SK-N-SH (cell line): Measurements from ENCODE around the gene SNX6. TPM values are rescaled to one million over a fixed set of nuclear protein-coding genes. Genes with fewer than 3 reads are reported as not detected.

Source experiments
- CTCF ChIA-PET: fragments of 300-600, 350-600 bp; formaldehyde crosslinking; extraction: SDS; loops from one replicate; lab custom pipeline; 2021; lab: Yijun Ruan, JAX
- POLR2A ChIA-PET: fragments of 350-600 bp; sonication (Branson Sonifier 250); formaldehyde crosslinking; extraction: SDS; loops from one replicate; lab custom pipeline; 2020; ENCODE audit warnings: antibody characterized with exemption, inconsistent platforms; lab: Yijun Ruan, JAX
- DNase-seq: peaks from one replicate; pipeline ENCODE4 v3.0.0; 2012
- H2AFZ ChIP-seq: fragments of 200-600 bp; sonication (generic); 2 replicates; pipeline ENCODE4 v1.8.1; 2016; ENCODE audit warnings: antibody characterized with exemption, mild to moderate bottlenecking, low read depth
- H3F3A ChIP-seq: fragments of 200-600 bp; sonication (generic); replicated peaks from 2 replicates; pipeline ENCODE3; 2016; ENCODE audit warnings: antibody characterized with exemption, mild to moderate bottlenecking; ENCODE audit not compliant: insufficient read depth
- H3K27ac ChIP-seq, 2 experiments: fragments of 200-500 bp in 1 of 2; fragments of 200-600 bp in 1 of 2; sonication (Bioruptor generic) in 1 of 2; sonication (generic), shearing (Covaris generic) in 1 of 2; 2 replicates each; pipeline versions ENCODE4 v1.5.1 to v1.6.1; 2014 to 2016; ENCODE audit warnings: low read depth in 2 of 2, inconsistent platforms in 1 of 2, low read length in 1 of 2, mild to moderate bottlenecking in 1 of 2, mixed read lengths in 1 of 2
- H3K27me3 ChIP-seq: fragments of 200-600 bp; sonication (generic), shearing (Covaris generic); 2 replicates; pipeline ENCODE4 v1.6.1; 2016; ENCODE audit warnings: mixed run types; ENCODE audit not compliant: insufficient read depth
- H3K36me3 ChIP-seq, 2 experiments: fragments of 200-500 bp in 1 of 2; fragments of 200-600 bp in 1 of 2; sonication (Bioruptor generic) in 1 of 2; sonication (generic) in 1 of 2; replicated peaks in 1 of 2; 2 replicates each; pipeline versions ENCODE3 to v1.5.1; 2014 to 2016; ENCODE audit warnings: low read length in 1 of 2, mild to moderate bottlenecking in 1 of 2; ENCODE audit not compliant: insufficient read depth in 2 of 2, control insufficient read depth in 1 of 2
- H3K4me1 ChIP-seq, 2 experiments: fragments of 200-500 bp in 1 of 2; fragments of 200-600 bp in 1 of 2; sonication (Bioruptor generic) in 1 of 2; sonication (generic), shearing (Covaris generic) in 1 of 2; 2 replicates each; pipeline versions ENCODE4 v1.5.1 to v1.6.1; 2014 to 2016; ENCODE audit warnings: low read depth in 1 of 2, low read length in 1 of 2, mixed run types in 1 of 2; ENCODE audit not compliant: insufficient read depth in 2 of 2, control insufficient read depth in 1 of 2
- H3K4me2 ChIP-seq: fragments of 200-600 bp; sonication (generic), shearing (Covaris generic); 2 replicates; pipeline ENCODE4 v1.6.1; 2017; ENCODE audit warnings: mixed run types
- H3K4me3 ChIP-seq, 2 experiments: fragments of 200-500 bp in 1 of 2; fragments of 200-600 bp in 1 of 2; sonication (Bioruptor generic) in 1 of 2; sonication (generic), shearing (Covaris generic) in 1 of 2; 2 replicates each; pipeline versions ENCODE4 v1.5.1 to v1.8.1; 2014 to 2016; ENCODE audit warnings: low read depth in 2 of 2, inconsistent platforms in 1 of 2, low read length in 1 of 2, mild to moderate bottlenecking in 1 of 2, mixed read lengths in 1 of 2, moderate library complexity in 1 of 2
- H3K79me2 ChIP-seq: fragments of 200-600 bp; sonication (generic); 2 replicates; pipeline ENCODE4 v1.8.1; 2017; ENCODE audit warnings: mild to moderate bottlenecking; ENCODE audit not compliant: insufficient read depth
- H3K9ac ChIP-seq: fragments of 200-600 bp; sonication (generic); 2 replicates; pipeline ENCODE4 v1.6.1; 2017; ENCODE audit warnings: mixed run types
- H3K9me2 ChIP-seq: fragments of 200-600 bp; sonication (generic); 2 replicates; pipeline ENCODE4 v1.6.1; 2017; ENCODE audit warnings: mixed run types
- H3K9me3 ChIP-seq: fragments of 200-600 bp; sonication (generic); 2 replicates; pipeline ENCODE4 v1.6.1; 2017; ENCODE audit warnings: mixed run types, mild to moderate bottlenecking, moderate library complexity
- H4K20me1 ChIP-seq: fragments of 200-600 bp; sonication (generic); 2 replicates; pipeline ENCODE4 v1.6.1; 2017; ENCODE audit warnings: mild to moderate bottlenecking, mixed run types; ENCODE audit not compliant: insufficient read depth
- CHD2 ChIP-seq: fragments of 150-350 bp; IDR thresholded peaks from 2 replicates; pipeline ENCODE4 v1.6.1; 2018; ENCODE audit warnings: low read length; ENCODE audit not compliant: partially characterized antibody
- ELF1 ChIP-seq: IDR thresholded peaks from 2 replicates; pipeline ENCODE4 v1.4.0; 2012
- EP300 ChIP-seq, 2 experiments: IDR thresholded peaks; 2 replicates each; pipeline versions ENCODE4 v1.4.0 to v1.6.1; 2012; ENCODE audit warnings: borderline replicate concordance in 1 of 2, low read depth in 1 of 2, low read length in 1 of 2
- FOXJ3 ChIP-seq: sonication (generic); formaldehyde crosslinking; IDR thresholded peaks from 2 replicates; pipeline ENCODE4 v1.5.1; 2020; ENCODE audit warnings: mild to moderate bottlenecking, missing genetic modification reagents
- FOXM1 ChIP-seq: IDR thresholded peaks from 2 replicates; pipeline ENCODE4 v1.4.0; 2012; ENCODE audit warnings: low read depth, mild to moderate bottlenecking
- GABPA ChIP-seq: IDR thresholded peaks from 2 replicates; pipeline ENCODE4 v1.4.0; 2012; ENCODE audit warnings: low read depth, mild to moderate bottlenecking
- GATA2 ChIP-seq: sonication (generic); formaldehyde crosslinking; IDR thresholded peaks from 2 replicates; pipeline ENCODE4 v1.5.0; 2020; ENCODE audit warnings: mild to moderate bottlenecking, missing genetic modification reagents
- IRF3 ChIP-seq: fragments of 150-350 bp; IDR thresholded peaks from 2 replicates; pipeline ENCODE4 v1.6.1; 2016; ENCODE audit warnings: mild to moderate bottlenecking, low read depth, low read length
- JUND ChIP-seq: IDR thresholded peaks from 2 replicates; pipeline ENCODE4 v1.4.0; 2012
- MEF2A ChIP-seq: IDR thresholded peaks from 2 replicates; pipeline ENCODE4 v1.4.0; 2012; ENCODE audit warnings: low read depth, borderline replicate concordance
- NFIC ChIP-seq: IDR thresholded peaks from 2 replicates; pipeline ENCODE4 v1.4.0; 2012; ENCODE audit warnings: borderline replicate concordance
- PBX3 ChIP-seq: IDR thresholded peaks from 2 replicates; pipeline ENCODE4; 2012
- POLR2AphosphoS5 ChIP-seq: IDR thresholded peaks from 2 replicates; pipeline ENCODE4 v1.6.1; 2012; ENCODE audit warnings: low read depth, low read length
- RAD21 ChIP-seq: IDR thresholded peaks from 2 replicates; pipeline ENCODE4 v1.6.1; 2012; ENCODE audit warnings: mild to moderate bottlenecking, low read length
- RCOR1 ChIP-seq: fragments of 150-350 bp; IDR thresholded peaks from 2 replicates; pipeline ENCODE4 v1.6.1; 2017; ENCODE audit warnings: antibody characterized with exemption, low read length
- REST ChIP-seq: IDR thresholded peaks from 2 replicates; pipeline ENCODE4 v1.6.1; 2012; ENCODE audit warnings: mild to moderate bottlenecking, low read depth, low read length, moderate library complexity
- RFX5 ChIP-seq: IDR thresholded peaks from 2 replicates; pipeline ENCODE4 v1.6.1; 2012; ENCODE audit warnings: mild to moderate bottlenecking, improper control_type of control experiment, low read length
- RXRA ChIP-seq: IDR thresholded peaks from 2 replicates; pipeline ENCODE4 v1.4.0; 2012; ENCODE audit warnings: low read depth, mild to moderate bottlenecking, borderline replicate concordance
- SIN3A ChIP-seq: IDR thresholded peaks from 2 replicates; pipeline ENCODE4 v1.6.1; 2012; ENCODE audit warnings: low read depth, mild to moderate bottlenecking, low read length, moderate library complexity, borderline replicate concordance
- SMC3 ChIP-seq: IDR thresholded peaks from 2 replicates; pipeline ENCODE4 v1.6.1; 2012; ENCODE audit warnings: low read depth, low read length, improper control_type of control experiment
- TAF1 ChIP-seq: IDR thresholded peaks from 2 replicates; pipeline ENCODE4 v1.6.1; 2012; ENCODE audit warnings: low read depth, mild to moderate bottlenecking, low read length, moderate library complexity, borderline replicate concordance
- TCF12 ChIP-seq: IDR thresholded peaks from 2 replicates; pipeline ENCODE4 v1.4.0; 2012
- TEAD4 ChIP-seq: IDR thresholded peaks from 2 replicates; pipeline ENCODE4 v1.4.0; 2012; ENCODE audit warnings: mild to moderate bottlenecking, borderline replicate concordance; ENCODE audit not compliant: insufficient read depth
- YY1 ChIP-seq: IDR thresholded peaks from 2 replicates; pipeline ENCODE4 v1.4.0; 2012; ENCODE audit warnings: low read depth, mild to moderate bottlenecking
- WGBS: methylation state at CpG from one replicate; pipeline ENCODE4 v1.1.6; 2017; ENCODE audit warnings: low lambda C conversion rate; 5-methylcytosine and 5-hydroxymethylcytosine counted together
- polyA plus RNA-seq, 3 experiments: library from polyadenylated mRNA; depleted of rRNA; stranded (reverse); fragments of >200 nt; gene quantifications; 2 replicates each; pipeline ENCODE4 v1.2.3, GENCODE V29; 2012
- TF ChIP-seq, protein P1 (sequence below): IDR thresholded peaks from 2 replicates; pipeline ENCODE4 v1.4.0; 2012; ENCODE audit warnings: low read depth, borderline replicate concordance

Gene SNX6
- polyA plus RNA-seq, 1 of the 3 experiments (the other 2 are of a cell fraction) = 33.1 TPM

- no peak overlapping the region for H3K4me2 ChIP-seq
- H3K4me1 ChIP-seq = no peaks in the 10 kb centered on the region
- no peaks in the 10 kb centered on the region for H4K20me1 ChIP-seq
- 96% methylated on average over 11 of the region's 11 CpGs for WGBS
- ChIA-PET POLR2A (no interaction called here), CTCF (no interaction called here)
- no peak overlapping the region for H3K4me3 ChIP-seq
- H3K9me2 ChIP-seq = no peaks in the 10 kb centered on the region
- H3K27me3 ChIP-seq = no peaks in the 10 kb centered on the region
- H3K79me2 ChIP-seq = no peaks in the 10 kb centered on the region; the same call in none of the 2 replicates
- no peak overlapping the region for H3K9ac ChIP-seq
- H3F3A ChIP-seq = no peaks in the 10 kb centered on the region
- no peak overlapping the region for H2AFZ ChIP-seq
- no peak for DNase-seq
- no peak overlapping the region for H3K27ac ChIP-seq
- no peak for TF ChIP-seq TEAD4
- TF ChIP-seq YY1 = no peak
- TF ChIP-seq TAF1 = no peak
- TF ChIP-seq GABPA = no peak
- TF ChIP-seq GATA2 = no peak
- TF ChIP-seq, protein P1, sequence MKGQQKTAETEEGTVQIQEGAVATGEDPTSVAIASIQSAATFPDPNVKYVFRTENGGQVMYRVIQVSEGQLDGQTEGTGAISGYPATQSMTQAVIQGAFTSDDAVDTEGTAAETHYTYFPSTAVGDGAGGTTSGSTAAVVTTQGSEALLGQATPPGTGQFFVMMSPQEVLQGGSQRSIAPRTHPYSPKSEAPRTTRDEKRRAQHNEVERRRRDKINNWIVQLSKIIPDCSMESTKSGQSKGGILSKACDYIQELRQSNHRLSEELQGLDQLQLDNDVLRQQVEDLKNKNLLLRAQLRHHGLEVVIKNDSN = no peak
- TF ChIP-seq IRF3 = no peak
- no peak for TF ChIP-seq NFIC
- no peak for TF ChIP-seq CHD2
- no peak for TF ChIP-seq RFX5
- TF ChIP-seq RAD21 = no peak
- no peak for TF ChIP-seq ELF1
- H3K36me3 ChIP-seq = peaks cover 0 to 84% of the 10 kb centered on the region in 2 experiments
- no peaks in the 10 kb centered on the region for H3K9me3 ChIP-seq
Measured at GRCh38 chr14:34582117-34582680, 47.7 kb downstream of the SNX6 start.

- no peaks in the 10 kb centered on the region for H4K20me1 ChIP-seq
- no peaks in the 10 kb centered on the region; the same call in none of the 2 replicates for H3K79me2 ChIP-seq
- POLR2A ChIA-PET = no interaction called here
- no peak overlapping the region for H3K9ac ChIP-seq
- H3K9me3 ChIP-seq = no peaks in the 10 kb centered on the region
- no peaks in the 10 kb centered on the region for H3K4me1 ChIP-seq
- WGBS = 100% methylated on average over 5 of the region's 5 CpGs
- H3F3A ChIP-seq = no peaks in the 10 kb centered on the region
- H2AFZ ChIP-seq = no peak overlapping the region
- peaks cover 0 to 74% of the 10 kb centered on the region in 2 experiments for H3K36me3 ChIP-seq
- CTCF ChIA-PET = no interaction called here
- H3K9me2 ChIP-seq = no peaks in the 10 kb centered on the region
- H3K4me3 ChIP-seq = no peak overlapping the region
- no peak overlapping the region for H3K4me2 ChIP-seq
- no peak for DNase-seq
- H3K27ac ChIP-seq = no peak overlapping the region
- H3K27me3 ChIP-seq = no peaks in the 10 kb centered on the region
- no peak for TF ChIP-seq PBX3
- TF ChIP-seq SMC3 = no peak
- TF ChIP-seq POLR2AphosphoS5 = no peak
- TF ChIP-seq FOXM1 = no peak
- TF ChIP-seq JUND = no peak
- TF ChIP-seq RXRA = no peak
- TF ChIP-seq GABPA = no peak
- TF ChIP-seq SIN3A = no peak
- TF ChIP-seq FOXJ3 (CRISPR knock-in tag) = no peak
- no peak for TF ChIP-seq NFIC
- TF ChIP-seq TCF12 = no peak
- no peak for TF ChIP-seq REST
- TF ChIP-seq ELF1 = no peak
- TF ChIP-seq MEF2A = no peak
- TF ChIP-seq EP300 (IDR thresholded peaks at IDR 0.05; ENCODE audit: borderline replicate concordance in 1 of 2, low read depth in 1 of 2, low read length in 1 of 2) = no peak
- no peak for TF ChIP-seq TAF1
- no peak for TF ChIP-seq RCOR1
Measured at GRCh38 chr14:34580381-34580780, 49.6 kb downstream of the SNX6 start.
